NT2/D1 (cell line): ENCODE data around the gene NELL1.
A peak's percentile ranks its signal among the peaks of the same experiment; 100 is the strongest.

Experiments used
- DNase-seq: peaks from one replicate; pipeline ENCODE4 v3.0.0-alpha.2; 2011; ENCODE audit warnings: low read depth, low spot score
- H3K27me3 ChIP-seq: 2 replicates; pipeline ENCODE4 v1.6.0; 2011; ENCODE audit warnings: mild to moderate bottlenecking; ENCODE audit not compliant: insufficient read length, insufficient read depth
- H3K36me3 ChIP-seq: 2 replicates; pipeline ENCODE4 v1.6.1; 2011; ENCODE audit warnings: mild to moderate bottlenecking, low read length, mixed read lengths; ENCODE audit not compliant: insufficient read depth, insufficient read length
- H3K4me1 ChIP-seq: 2 replicates; pipeline ENCODE4 v1.5.1; 2011; ENCODE audit not compliant: insufficient read depth, insufficient read length
- H3K4me3 ChIP-seq: 2 replicates; pipeline ENCODE4 v1.5.1; 2011; ENCODE audit warnings: low read depth; ENCODE audit not compliant: insufficient read length
- H3K9ac ChIP-seq: 2 replicates; pipeline ENCODE4 v1.6.0; 2011; ENCODE audit warnings: low read depth; ENCODE audit not compliant: insufficient read length
- H3K9me3 ChIP-seq: 2 replicates; pipeline ENCODE4 v1.5.1; 2011; ENCODE audit warnings: mild to moderate bottlenecking, low read length; ENCODE audit not compliant: insufficient read depth
- SUZ12 ChIP-seq: IDR thresholded peaks from 2 replicates; pipeline ENCODE4 v1.6.1; 2011; ENCODE audit not compliant: insufficient read length, insufficient read depth; ENCODE audit errors: extremely low read depth
- YY1 ChIP-seq: IDR thresholded peaks from 2 replicates; pipeline ENCODE4 v1.6.1; 2011; ENCODE audit not compliant: insufficient read length, insufficient read depth
- ZNF274 ChIP-seq: IDR thresholded peaks from 2 replicates; pipeline ENCODE4 v1.6.1; 2011; ENCODE audit warnings: mild to moderate bottlenecking, low read depth, low read length

Gene NELL1

DNA sequence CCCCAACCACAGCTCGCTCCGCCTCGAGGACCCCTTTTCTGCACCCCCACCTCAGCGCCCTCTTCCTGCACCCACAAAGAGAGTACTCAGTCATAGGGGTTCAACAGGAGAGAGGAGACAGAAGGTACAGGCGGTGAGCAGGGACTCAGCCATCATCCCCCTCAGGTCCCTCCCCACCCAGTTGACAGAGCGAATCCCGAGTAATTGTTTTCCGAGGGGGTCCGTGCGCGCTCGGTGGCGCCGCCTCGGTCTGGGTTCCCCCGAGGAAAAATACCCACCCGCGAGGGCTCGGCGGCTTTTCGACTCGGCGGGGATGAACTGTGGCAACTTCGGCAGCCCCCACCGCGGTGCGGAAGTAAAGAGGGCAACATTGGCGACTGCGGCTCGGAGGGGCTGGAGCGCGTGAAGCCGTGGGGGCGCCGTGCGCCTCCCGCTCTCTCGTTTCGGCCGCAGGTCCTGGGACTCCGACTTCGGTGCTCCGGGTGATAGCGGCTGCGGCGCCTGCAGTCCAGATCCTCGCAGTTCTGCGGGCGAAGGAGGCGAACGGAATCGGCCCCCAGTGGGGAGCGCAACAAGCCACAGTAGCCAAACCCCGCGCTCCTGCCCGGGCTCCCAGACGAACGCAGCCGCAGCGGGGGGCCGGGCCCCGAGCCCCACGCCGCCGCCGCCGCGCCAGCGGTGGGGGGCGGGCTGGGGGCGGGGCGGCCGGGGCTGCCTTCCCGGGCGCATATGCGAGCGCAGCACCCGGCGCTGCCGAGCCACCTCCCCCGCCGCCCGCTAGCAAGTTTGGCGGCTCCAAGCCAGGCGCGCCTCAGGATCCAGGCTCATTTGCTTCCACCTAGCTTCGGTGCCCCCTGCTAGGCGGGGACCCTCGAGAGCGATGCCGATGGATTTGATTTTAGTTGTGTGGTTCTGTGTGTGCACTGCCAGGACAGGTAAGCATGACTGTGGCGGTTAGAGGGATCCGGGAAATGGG, at the start of gene NELL1:
Gene NELL1 (plus strand): TSS at position 743 of the 976 bp plus-strand sequence.
- Histone ChIP-seq H3K4me1 (no peaks in the 10 kb centered on the region), H3K9ac (peak within 1 kb of the TSS; percentile 56), H3K4me3 (peak within 1 kb of the TSS; percentile 64), H3K27me3 (peaks cover 65% of the 10 kb centered on the region), H3K36me3 (no peaks in the 10 kb centered on the region), H3K9me3 (no peaks in the 10 kb centered on the region)
- TF ChIP-seq SUZ12 (peak; percentile 70), ZNF274 (no peak)
- DNase-seq, result no peak

DNA sequence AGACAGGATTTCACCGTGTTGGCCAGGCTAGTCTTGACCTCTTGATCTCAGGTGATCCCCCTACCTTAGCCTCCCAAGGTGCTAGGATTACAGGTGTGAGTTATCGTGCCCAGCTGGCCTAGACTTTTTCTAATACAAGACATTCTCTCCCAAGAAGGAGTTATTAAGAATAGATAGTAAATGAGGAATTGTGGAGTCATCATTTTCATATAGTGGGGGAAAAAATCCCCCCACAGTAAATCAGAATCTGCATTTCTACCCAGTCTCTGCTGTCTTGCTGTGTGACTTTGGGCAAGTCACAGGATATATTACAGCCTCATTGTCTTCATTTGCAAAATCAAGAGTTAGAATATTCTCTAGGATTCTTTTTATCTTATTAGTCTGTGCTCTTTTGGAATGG, 48.4 kb upstream of the NELL1 start:
- Histone ChIP-seq H3K27me3 (no peaks in the 10 kb centered on the region), H3K36me3 (no peaks in the 10 kb centered on the region), H3K9me3 (no peaks in the 10 kb centered on the region), H3K9ac (no peak overlapping the region), H3K4me3 (no peak overlapping the region), H3K4me1 (peaks cover 7% of the 10 kb centered on the region)
- DNase-seq, result no peak
- no peak for TF ChIP-seq SUZ12
- no peak for TF ChIP-seq YY1
- TF ChIP-seq ZNF274, result no peak

DNA sequence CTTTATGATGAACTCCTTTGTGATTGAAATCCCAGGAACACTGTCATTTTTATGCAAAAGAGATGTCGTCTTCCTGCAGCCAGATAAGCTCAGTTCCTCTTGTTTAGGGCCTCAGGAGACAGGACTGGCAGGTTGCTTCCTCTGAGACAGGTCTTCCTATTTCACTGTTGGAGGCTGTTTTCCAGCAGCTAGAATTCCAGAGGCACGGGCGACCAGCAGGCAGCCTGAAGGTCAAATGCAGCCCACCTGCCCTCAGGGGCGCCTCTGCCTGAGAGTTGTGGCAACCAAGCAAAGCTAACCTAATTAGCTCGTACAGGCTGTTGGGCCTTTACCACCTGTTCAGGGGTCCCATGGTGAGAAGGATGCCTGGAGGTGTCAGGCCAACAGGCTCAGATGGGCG, 47.7 kb upstream of the NELL1 start:
- no peak for TF ChIP-seq ZNF274
- TF ChIP-seq SUZ12, result no peak
- TF ChIP-seq YY1, result no peak
- Histone ChIP-seq H3K9me3 (no peaks in the 10 kb centered on the region), H3K27me3 (no peaks in the 10 kb centered on the region), H3K36me3 (no peaks in the 10 kb centered on the region), H3K4me1 (peaks cover 7% of the 10 kb centered on the region), H3K4me3 (no peak overlapping the region), H3K9ac (no peak overlapping the region)
- no peak for DNase-seq

DNA sequence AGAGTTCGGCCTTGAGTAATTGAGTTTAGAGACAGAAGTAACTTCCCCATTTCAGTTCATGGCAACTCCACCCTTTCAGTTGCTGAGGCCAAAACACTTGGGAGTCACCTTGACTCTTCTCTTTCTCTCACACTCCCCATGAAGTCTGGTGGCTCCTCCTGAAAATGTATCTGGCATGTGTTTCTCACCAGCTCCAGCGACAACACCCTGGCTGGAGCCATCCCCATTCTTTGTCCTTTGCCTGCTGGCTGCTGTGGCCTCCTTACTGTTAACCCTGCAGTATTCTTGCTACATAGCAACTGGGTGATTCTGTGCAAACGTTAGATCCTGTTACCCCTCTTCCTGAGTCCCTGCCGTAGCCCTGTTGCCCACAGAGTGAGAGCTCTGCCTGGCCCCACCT, 46.1 kb upstream of the NELL1 start:
- DNase-seq, result no peak
- no peak overlapping the region for H3K9ac ChIP-seq
- no peaks in the 10 kb centered on the region for H3K27me3 ChIP-seq
- H3K4me1 ChIP-seq, result peaks cover 7% of the 10 kb centered on the region
- TF ChIP-seq ZNF274, result no peak
- no peak for TF ChIP-seq YY1
- TF ChIP-seq SUZ12, result no peak
- no peak overlapping the region for H3K4me3 ChIP-seq
- no peaks in the 10 kb centered on the region for H3K36me3 ChIP-seq
- no peaks in the 10 kb centered on the region for H3K9me3 ChIP-seq

DNA sequence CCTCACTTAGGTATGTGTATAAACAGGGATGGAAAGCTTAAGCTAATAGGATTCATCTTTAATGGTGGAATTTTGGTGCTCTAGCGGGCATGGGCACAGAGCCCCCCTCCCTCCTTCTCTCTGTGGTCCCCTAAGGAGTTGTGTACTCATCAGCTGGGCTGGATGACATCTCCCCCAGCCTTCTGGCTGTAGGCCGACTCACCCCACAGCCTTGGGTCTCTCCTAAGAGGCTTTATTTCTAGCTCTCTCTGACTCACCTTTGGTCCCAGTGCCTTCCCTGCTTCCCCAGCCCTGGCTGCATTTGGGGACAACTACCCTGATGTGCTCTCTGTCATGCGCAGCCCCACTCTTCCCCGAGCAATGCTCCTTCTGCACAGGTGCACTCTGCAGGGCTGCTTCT, 43.1 kb upstream of the NELL1 start:
- no peak for DNase-seq
- Histone ChIP-seq H3K9me3 (no peaks in the 10 kb centered on the region), H3K36me3 (no peaks in the 10 kb centered on the region), H3K27me3 (no peaks in the 10 kb centered on the region), H3K4me1 (peaks cover 7% of the 10 kb centered on the region), H3K9ac (no peak overlapping the region), H3K4me3 (no peak overlapping the region)
- TF ChIP-seq YY1, result no peak
- no peak for TF ChIP-seq SUZ12
- no peak for TF ChIP-seq ZNF274

DNA sequence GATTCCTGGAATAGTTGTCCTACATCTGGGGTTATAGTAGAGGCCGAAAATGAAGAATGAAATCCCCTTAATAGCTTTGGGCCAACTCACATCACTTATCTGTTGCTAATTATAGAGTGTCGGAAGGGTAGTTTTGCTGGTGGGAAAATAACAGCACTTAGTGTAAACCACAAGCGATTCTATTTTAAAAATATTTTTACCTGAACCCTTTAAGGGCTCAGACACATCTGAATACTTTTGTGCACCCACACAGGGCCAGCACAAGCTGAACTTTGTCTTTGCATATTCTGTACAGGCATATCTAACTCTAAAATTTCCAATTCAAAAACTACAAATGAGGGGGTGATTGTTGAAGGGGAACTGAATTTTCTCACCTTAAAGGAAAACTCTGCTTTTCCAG, 42.4 kb upstream of the NELL1 start:
- TF ChIP-seq YY1 (no peak), ZNF274 (no peak), SUZ12 (no peak)
- peaks cover 4% of the 10 kb centered on the region for H3K4me1 ChIP-seq
- no peak overlapping the region for H3K9ac ChIP-seq
- no peaks in the 10 kb centered on the region for H3K9me3 ChIP-seq
- no peaks in the 10 kb centered on the region for H3K27me3 ChIP-seq
- H3K36me3 ChIP-seq, result no peaks in the 10 kb centered on the region
- H3K4me3 ChIP-seq, result no peak overlapping the region
- DNase-seq, result no peak

DNA sequence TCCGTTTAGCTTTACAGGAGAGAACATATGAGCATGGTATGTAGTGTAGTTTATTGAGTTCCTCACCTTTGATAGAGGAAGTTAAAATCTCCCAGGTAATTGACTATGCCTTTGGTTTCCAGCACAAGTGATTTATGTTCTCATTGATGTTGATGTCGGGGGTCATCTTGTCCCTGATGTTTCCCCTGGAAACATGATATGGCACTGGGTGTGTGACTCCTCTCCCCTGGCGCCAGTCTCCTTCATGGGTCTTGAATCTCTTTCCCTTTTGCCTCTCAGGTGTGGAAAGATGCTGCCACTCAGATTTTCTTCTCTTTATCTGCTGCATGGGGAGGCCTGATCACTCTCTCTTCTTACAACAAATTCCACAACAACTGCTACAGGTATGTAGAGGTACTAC, 41.7 kb upstream of the NELL1 start:
- H3K27me3 ChIP-seq, result no peaks in the 10 kb centered on the region
- TF ChIP-seq SUZ12 (no peak), ZNF274 (no peak), YY1 (no peak)
- no peaks in the 10 kb centered on the region for H3K9me3 ChIP-seq
- H3K4me1 ChIP-seq, result peaks cover 2% of the 10 kb centered on the region
- H3K4me3 ChIP-seq, result no peak overlapping the region
- no peak overlapping the region for H3K9ac ChIP-seq
- H3K36me3 ChIP-seq, result no peaks in the 10 kb centered on the region
- DNase-seq, result no peak
